Immature natural killer cell (primary cell): ENCODE measurements around the gene DNAJC28. TPM values are rescaled to one million over a fixed set of nuclear protein-coding genes. Genes with fewer than 3 reads are reported as not detected.

Experiments
- DNase-seq, 3 donors: peaks; one replicate each; pipeline ENCODE4 v3.0.0; 2022; ENCODE audit warnings: mixed read lengths in 1 of 3
- H3K27ac Mint-ChIP-seq, 6 donors: one replicate each; pipeline ENCODE4 v1.8.0; 2020; ENCODE audit warnings: mixed read lengths in 6 of 6, mild to moderate bottlenecking in 5 of 6, inconsistent platforms in 4 of 6, moderate library complexity in 3 of 6
- H3K27me3 Mint-ChIP-seq, 3 donors: one replicate each; pipeline ENCODE4 v1.8.0; 2020 to 2021; ENCODE audit warnings: low read depth in 3 of 3, mild to moderate bottlenecking in 3 of 3, mixed read lengths in 3 of 3, moderate library complexity in 3 of 3, inconsistent platforms in 1 of 3
- H3K36me3 Mint-ChIP-seq, 3 donors: one replicate each; pipeline ENCODE4 v1.8.0; 2020; ENCODE audit warnings: mixed read lengths in 3 of 3, inconsistent platforms in 2 of 3, mild to moderate bottlenecking in 2 of 3
- H3K4me1 Mint-ChIP-seq, 2 donors: one replicate each; pipeline ENCODE4 v1.8.0; 2020; ENCODE audit warnings: inconsistent platforms in 2 of 2, mild to moderate bottlenecking in 2 of 2, mixed read lengths in 2 of 2, moderate library complexity in 1 of 2
- H3K4me3 Mint-ChIP-seq, 5 donors: one replicate each; pipeline ENCODE4 v1.8.0; 2020; ENCODE audit warnings: mild to moderate bottlenecking in 5 of 5, mixed read lengths in 5 of 5, inconsistent platforms in 3 of 5, moderate library complexity in 3 of 5
- H3K9me3 Mint-ChIP-seq, 6 donors: one replicate each; pipeline ENCODE4 v1.8.0; 2020; ENCODE audit warnings: mild to moderate bottlenecking in 6 of 6, mixed read lengths in 6 of 6, inconsistent platforms in 4 of 6, moderate library complexity in 3 of 6
- polyA plus RNA-seq, 3 donors: library from polyadenylated mRNA; unstranded; fragments of 300-500 nt; fragmentation: Illumina TruSeq; gene quantifications; one replicate each; pipeline ENCODE4 v1.2.3, GENCODE V29; 2021

The DNAJC28 gene
- polyA plus RNA-seq, 3 donors from 2014 or later, result 1.00 TPM; not detected in 2

GRCh38 chr21:33441489-33442477 lies 49.7 kb downstream of the DNAJC28 start:
- DNase-seq, result no peak
- Mint-ChIP-seq H3K4me3 (no peak overlapping the region), H3K36me3 (peaks cover 16 to 56% (median 29%) of the 10 kb centered on the region in 3 donors), H3K9me3 (no peaks in the 10 kb centered on the region), H3K27me3 (peaks cover 0 to 8% (median 0%) of the 10 kb centered on the region in 3 donors), H3K4me1 (no peaks in the 10 kb centered on the region), H3K27ac (no peak overlapping the region)

Other genes with a start within 250 kb of the DNAJC28 start
- gene IL10RB, start 225.3 kb downstream of the DNAJC28 start, polyA plus RNA-seq, result 10 to 100 TPM; 45.9 to 63.5 (median 46.9) TPM
- gene IFNAR1, start 166.7 kb downstream of the DNAJC28 start, polyA plus RNA-seq, result 10 to 100 TPM; 34.1 to 57.1 (median 40.6) TPM
- 1 to 10 TPM in 1 of 3 donors, under 1 TPM in 2; 0.35 to 2.0 (median 0.77) TPM for gene IFNGR2, start 88.3 kb downstream of the DNAJC28 start, polyA plus RNA-seq
- 10 to 100 TPM; 44.2 to 58.4 (median 56.4) TPM for gene TMEM50B, start 11.7 kb downstream of the DNAJC28 start, polyA plus RNA-seq
- gene GART, start 50.4 kb upstream of the DNAJC28 start, polyA plus RNA-seq, result 10 to 100 TPM; 26.4 to 43.8 (median 36.3) TPM
- gene SON, start 51.3 kb upstream of the DNAJC28 start, polyA plus RNA-seq, result 100 to 1,000 TPM; 249 to 673 (median 267) TPM
- 1 to 10 TPM; 2.3 to 3.7 (median 3.2) TPM for gene DONSON, start 97.0 kb upstream of the DNAJC28 start, polyA plus RNA-seq
- gene CRYZL1, start 150.0 kb upstream of the DNAJC28 start, polyA plus RNA-seq, result 10 to 100 TPM; 28.8 to 50.2 (median 29.6) TPM
- under 1 TPM in 2 of 3 donors, not detected in 1; 0.50 to 0.57 TPM for gene ITSN1, start 150.8 kb upstream of the DNAJC28 start, polyA plus RNA-seq